GM12892 (cell line): ENCODE data around the gene HLA-DPB1.

Source experiments
- DNase-seq: peaks from one replicate; pipeline ENCODE4 v3.0.0; 2011; ENCODE audit not compliant: insufficient read length
- FAIRE-seq: peaks from 2 replicates; lab custom pipeline; 2011; peaks lifted over from hg19 to GRCh38; lab: Jason Lieb, UNC
- POLR2A ChIP-seq: IDR thresholded peaks from 2 replicates; pipeline ENCODE4 v1.6.1; 2011; ENCODE audit warnings: low read depth, low read length, control low read depth
- POLR2AphosphoS5 ChIP-seq: IDR thresholded peaks from 2 replicates; pipeline ENCODE4 v1.6.1; 2011; ENCODE audit warnings: low read depth, low read length, control low read depth
- TAF1 ChIP-seq: IDR thresholded peaks from 2 replicates; pipeline ENCODE4 v1.6.1; 2011; ENCODE audit warnings: low read depth, mild to moderate bottlenecking, control low read depth, low read length, borderline replicate concordance

The HLA-DPB1 gene

GRCh38 chr6:33105386-33105785 lies 29.6 kb downstream of the HLA-DPB1 start:
- no peak for FAIRE-seq
- no peak for DNase-seq
- TF ChIP-seq POLR2A (no peak), POLR2AphosphoS5 (no peak), TAF1 (no peak)

- TF ChIP-seq TAF1 (no peak), POLR2A (no peak), POLR2AphosphoS5 (no peak)
- no peak for FAIRE-seq
These were observed 30.4 kb downstream of the HLA-DPB1 start for GRCh38 chr6:33105916-33106871.

GRCh38 chr6:33107641-33108040 lies 31.9 kb downstream of the HLA-DPB1 start:
- DNase-seq (no peak), FAIRE-seq (no peak)
- TF ChIP-seq POLR2A (no peak), TAF1 (no peak), POLR2AphosphoS5 (no peak)

More at GRCh38 chr6:33105916-33106871, 30.4 kb downstream of the HLA-DPB1 start:
- DNase-seq, result no peak

DNA sequence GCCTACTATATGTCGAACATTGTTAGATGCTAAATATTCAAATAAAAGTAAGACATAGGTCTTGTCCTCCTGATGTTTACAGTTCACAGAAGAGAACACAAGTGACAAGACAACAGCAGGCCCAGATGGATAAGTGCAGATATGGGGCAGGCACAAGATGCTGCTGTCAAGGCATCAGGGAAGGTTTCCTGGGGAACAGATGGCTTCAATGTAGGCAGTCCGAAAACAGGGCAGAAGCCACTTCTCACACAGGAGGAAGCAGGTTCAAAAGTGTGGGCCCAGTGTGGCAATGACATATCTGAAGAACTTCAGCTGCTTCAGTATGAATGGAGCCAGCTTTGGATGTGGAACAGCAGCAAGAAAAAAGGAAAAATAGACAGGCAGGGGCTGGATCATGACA lies 32.5 kb downstream of the HLA-DPB1 start:
- FAIRE-seq, result no peak
- TF ChIP-seq TAF1 (no peak), POLR2AphosphoS5 (no peak)
- no peak for DNase-seq

DNA sequence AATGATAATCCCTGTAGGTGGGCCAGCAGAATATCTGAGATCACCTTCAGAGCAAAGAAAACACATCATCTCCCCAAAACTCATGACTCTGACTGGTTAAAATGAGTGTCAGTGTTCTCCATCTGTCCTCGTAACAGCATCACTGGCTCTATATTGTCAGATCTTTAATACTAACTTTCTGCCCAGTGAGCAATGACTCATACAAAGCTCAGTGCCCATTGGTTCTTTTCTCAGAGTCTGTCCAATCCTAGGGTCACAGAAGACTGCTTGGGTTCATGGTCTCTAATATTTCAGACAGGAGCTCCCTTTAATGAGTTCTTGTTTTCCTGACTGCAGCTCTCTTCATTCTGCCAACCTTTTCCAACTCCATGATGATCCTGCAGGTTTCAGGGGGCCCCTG lies 36.4 kb downstream of the HLA-DPB1 start:
- peak; percentile 96 for FAIRE-seq
- TF ChIP-seq POLR2A (no peak), POLR2AphosphoS5 (no peak), TAF1 (no peak)

GRCh38 chr6:33113755-33114154 lies 38.0 kb downstream of the HLA-DPB1 start:
- DNase-seq (no peak), FAIRE-seq (peak; percentile 27)

More for the DNA sequence above, 36.4 kb downstream of the HLA-DPB1 start:
- peak; percentile 44 for DNase-seq

GRCh38 chr6:33114406-33114805 lies 38.6 kb downstream of the HLA-DPB1 start:
- DNase-seq, result no peak
- FAIRE-seq, result no peak
- TF ChIP-seq POLR2AphosphoS5 (no peak), TAF1 (no peak), POLR2A (no peak)

More at GRCh38 chr6:33113755-33114154, 38.0 kb downstream of the HLA-DPB1 start:
- TF ChIP-seq TAF1 (no peak), POLR2AphosphoS5 (no peak), POLR2A (no peak)

- FAIRE-seq (no peak), DNase-seq (no peak)
- TF ChIP-seq TAF1 (no peak), POLR2AphosphoS5 (no peak), POLR2A (no peak)
These were observed 40.6 kb downstream of the HLA-DPB1 start for GRCh38 chr6:33116417-33116816.

GRCh38 chr6:33116841-33117711 lies 41.3 kb downstream of the HLA-DPB1 start:
- FAIRE-seq, result no peak
- TF ChIP-seq POLR2AphosphoS5, result no peak
- no peak for TF ChIP-seq POLR2A
- TF ChIP-seq TAF1, result no peak
- DNase-seq, result no peak

DNA sequence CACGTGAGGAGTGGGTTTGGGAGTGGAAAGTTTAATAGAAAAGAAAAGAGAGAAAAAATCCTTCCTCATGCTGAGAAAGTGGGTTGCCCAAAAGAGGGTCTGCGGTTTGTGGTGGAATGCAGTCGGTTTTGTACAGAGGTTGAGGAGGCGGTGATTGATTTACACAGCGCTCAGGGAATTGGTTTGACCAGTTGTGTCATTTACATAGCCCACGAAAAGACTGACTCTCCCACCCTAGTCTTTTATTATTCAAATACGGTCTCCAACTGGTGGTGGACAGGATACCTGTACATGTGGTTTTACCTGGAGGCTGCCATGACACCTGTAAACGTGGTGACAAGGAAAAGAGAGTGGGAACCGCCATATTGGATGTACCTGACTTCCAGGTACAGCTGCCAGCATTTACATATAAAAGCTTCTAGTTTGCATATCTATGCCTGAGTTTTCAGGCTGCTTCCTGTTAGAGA lies 42.1 kb downstream of the HLA-DPB1 start:
- TF ChIP-seq TAF1 (no peak), POLR2AphosphoS5 (no peak), POLR2A (no peak)
- FAIRE-seq (no peak), DNase-seq (no peak)
